ENCODE measurements around the gene POLH. TPM values are rescaled to one million over a fixed set of nuclear protein-coding genes. Genes with fewer than 3 reads are reported as not detected.
A peak's percentile ranks its signal among the peaks of the same experiment; 100 is the strongest.

POLH gene
- total RNA-seq, 3 donors from 2014 or later = 12.0 to 17.1 (median 14.2) TPM

- Histone ChIP-seq H3K36me3 (ENCODE audit: low read depth) (no peaks in the 10 kb centered on the region), H3K4me3 (no peak overlapping the region), H3K4me1 (ENCODE audit: low read depth) (no peaks in the 10 kb centered on the region), H3K9me3 (no peaks in the 10 kb centered on the region)
- peak; percentile 52 for TF ChIP-seq CTCF (IDR thresholded peaks at IDR 0.05)
- ATAC-seq (peak; percentile 72), DNase-seq (peak in 2 of 3 donors; percentile 43 to 90)
- intact Hi-C loops (cut with DNase I, micrococcal nuclease) = loop anchor here in 1 of 2 donors (10.0 kb wide), 1 partner anchor 64 kb away; no protein-coding TSS in a partner anchor
Measured at GRCh38 chr6:43608310-43608763, 32.4 kb downstream of the POLH start.

- no peak for TF ChIP-seq CTCF (IDR thresholded peaks at IDR 0.05)
- Histone ChIP-seq H3K4me3 (no peak overlapping the region), H3K36me3 (ENCODE audit: low read depth) (no peaks in the 10 kb centered on the region), H3K9me3 (no peaks in the 10 kb centered on the region), H3K4me1 (ENCODE audit: low read depth) (no peaks in the 10 kb centered on the region)
- DNase-seq (no peak), ATAC-seq (no peak)
- intact Hi-C loops (cut with DNase I, micrococcal nuclease) = loop anchor here in 1 of 2 donors (10.0 kb wide), 1 partner anchor 64 kb away; no protein-coding TSS in a partner anchor
Measured at GRCh38 chr6:43608807-43609206, 32.8 kb downstream of the POLH start.

GRCh38 chr6:43609402-43609801, 33.4 kb downstream of the POLH start:
- no peak for DNase-seq
- H3K4me1 ChIP-seq (ENCODE audit: low read depth) = no peaks in the 10 kb centered on the region
- no peaks in the 10 kb centered on the region for H3K36me3 ChIP-seq (ENCODE audit: low read depth)
- intact Hi-C loops (cut with DNase I, micrococcal nuclease) = loop anchor here in 1 of 2 donors (10.0 kb wide), 1 partner anchor 65 kb away; no protein-coding TSS in a partner anchor
- no peak overlapping the region for H3K4me3 ChIP-seq
- no peaks in the 10 kb centered on the region for H3K9me3 ChIP-seq
- no peak for TF ChIP-seq CTCF (IDR thresholded peaks at IDR 0.05)
- ATAC-seq = no peak

DNA sequence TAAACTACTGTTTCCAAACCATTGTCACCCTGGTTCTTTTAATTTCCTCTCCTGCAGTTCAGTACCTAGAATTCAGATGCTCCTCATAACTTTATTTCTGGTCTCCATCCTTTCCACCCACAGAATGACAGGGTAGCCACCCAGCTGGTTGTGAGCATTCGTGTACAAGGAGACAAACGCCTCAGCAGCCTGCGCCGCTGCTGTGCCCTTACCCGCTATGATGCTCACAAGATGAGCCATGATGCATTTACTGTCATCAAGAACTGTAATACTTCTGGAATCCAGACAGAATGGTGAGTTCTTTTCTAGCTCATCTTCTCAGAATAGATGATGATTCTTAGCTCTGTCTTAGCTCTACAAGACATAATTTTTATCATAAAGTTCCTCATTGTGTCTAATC, 34.4 kb downstream of the POLH start:
- no peak for ATAC-seq
- no peaks in the 10 kb centered on the region for H3K36me3 ChIP-seq (ENCODE audit: low read depth)
- no peak for TF ChIP-seq CTCF (IDR thresholded peaks at IDR 0.05)

GRCh38 chr6:43613721-43614395, 37.9 kb downstream of the POLH start:
- intact Hi-C loops (cut with DNase I, micrococcal nuclease) = no loop called here
- Histone ChIP-seq H3K4me1 (ENCODE audit: low read depth) (no peaks in the 10 kb centered on the region), H3K9me3 (no peaks in the 10 kb centered on the region), H3K36me3 (ENCODE audit: low read depth) (no peaks in the 10 kb centered on the region), H3K4me3 (no peak overlapping the region)
- DNase-seq (no peak), ATAC-seq (no peak)
- no peak for TF ChIP-seq CTCF (IDR thresholded peaks at IDR 0.05)

More for the DNA sequence above, 34.4 kb downstream of the POLH start:
- Histone ChIP-seq H3K4me1 (ENCODE audit: low read depth) (no peaks in the 10 kb centered on the region), H3K9me3 (no peaks in the 10 kb centered on the region), H3K4me3 (no peak overlapping the region)
- no peak for DNase-seq
- intact Hi-C loops (cut with DNase I, micrococcal nuclease) = no loop called here
